ENCODE data around the gene KPNB1.
A peak's percentile ranks its signal among the peaks of the same experiment; 100 is the strongest.

KPNB1 gene

DNA sequence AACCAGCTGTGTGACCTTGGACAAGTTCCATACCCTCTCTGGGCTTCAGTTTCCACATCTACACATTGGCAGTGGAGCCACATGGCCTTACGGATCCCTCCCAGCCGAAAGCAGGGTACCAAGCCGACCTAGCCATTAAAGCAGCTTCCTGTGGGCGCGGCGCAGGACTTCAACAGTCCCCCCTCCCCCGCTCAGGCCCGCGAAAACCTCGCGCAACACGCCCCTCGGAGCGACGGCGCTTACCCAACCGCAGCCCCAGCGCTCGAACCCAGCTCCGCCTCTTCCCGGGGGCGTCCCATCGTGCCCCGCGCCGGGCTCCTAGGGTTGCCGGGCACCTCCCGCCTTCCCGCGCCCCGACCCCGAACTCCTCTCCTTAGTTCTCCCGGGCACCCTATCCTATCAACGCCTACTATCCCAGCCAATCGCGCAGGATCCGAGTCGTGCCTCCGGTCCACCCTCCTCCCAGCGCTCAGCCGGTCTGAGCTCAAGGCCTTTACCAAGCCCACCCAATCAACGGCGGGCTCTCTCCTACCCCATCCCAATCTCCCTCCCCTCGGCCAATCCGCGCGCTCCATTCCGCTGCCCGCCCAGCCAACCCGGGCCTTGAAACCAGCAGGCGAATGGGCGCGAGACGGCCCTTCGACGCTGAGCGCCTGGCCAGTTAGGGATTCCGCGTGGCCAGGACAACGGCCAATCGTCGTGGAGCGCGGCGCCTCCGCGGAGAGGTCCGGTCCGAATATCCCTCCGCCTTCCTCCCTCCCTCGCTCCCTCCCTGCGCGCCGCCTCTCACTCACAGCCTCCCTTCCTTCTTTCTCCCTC lies at the start of gene KPNB1:
KPNB1 (plus strand) TSS at position 767 of the 819 bp plus-strand sequence. CDS start 326 bp downstream, outside the sequence.
- peak; percentile 99 for DNase-seq

- no peak for DNase-seq
These were observed 45.7 kb upstream of the KPNB1 start for GRCh38 chr17:47603830-47604597.

DNA sequence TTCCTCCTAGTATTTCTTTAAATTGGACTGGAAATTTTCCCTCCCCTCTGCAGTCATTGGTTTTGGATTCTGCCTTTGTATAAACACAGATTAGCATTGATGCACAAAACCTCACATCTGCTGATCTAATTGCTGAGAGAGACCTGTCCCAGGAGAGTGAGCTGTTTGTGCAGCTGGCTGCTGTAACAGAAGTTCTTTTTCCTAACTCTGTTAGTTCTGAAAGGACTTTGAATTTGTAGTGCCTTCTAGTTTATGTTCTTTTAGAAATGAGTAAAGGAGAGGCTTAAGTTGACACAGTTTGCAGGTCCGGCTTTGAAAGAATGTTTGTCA lies 45.2 kb upstream of the KPNB1 start:
- DNase-seq = no peak

DNA sequence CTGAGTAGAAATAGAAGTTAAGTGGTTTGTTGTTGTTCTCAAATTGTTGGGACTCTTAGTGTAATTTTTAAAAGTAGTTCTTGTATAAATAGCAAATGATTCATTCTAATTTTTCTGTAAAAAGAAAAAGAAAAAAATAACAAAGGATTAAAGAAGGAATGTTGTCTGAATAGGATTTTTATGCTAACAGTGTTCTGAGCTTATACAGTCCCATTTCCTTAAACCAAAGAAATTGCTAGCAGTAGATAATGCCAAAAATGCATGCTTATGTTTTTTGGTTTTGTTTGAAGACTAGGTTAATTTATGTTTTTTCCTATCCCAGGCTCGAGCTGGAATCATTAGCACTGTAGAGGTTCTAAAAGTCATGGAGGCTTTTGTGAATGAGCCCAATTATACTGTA lies 44.7 kb upstream of the KPNB1 start:
- DNase-seq = no peak

GRCh38 chr17:47607481-47607880 lies 42.2 kb upstream of the KPNB1 start:
- DNase-seq = no peak

DNA sequence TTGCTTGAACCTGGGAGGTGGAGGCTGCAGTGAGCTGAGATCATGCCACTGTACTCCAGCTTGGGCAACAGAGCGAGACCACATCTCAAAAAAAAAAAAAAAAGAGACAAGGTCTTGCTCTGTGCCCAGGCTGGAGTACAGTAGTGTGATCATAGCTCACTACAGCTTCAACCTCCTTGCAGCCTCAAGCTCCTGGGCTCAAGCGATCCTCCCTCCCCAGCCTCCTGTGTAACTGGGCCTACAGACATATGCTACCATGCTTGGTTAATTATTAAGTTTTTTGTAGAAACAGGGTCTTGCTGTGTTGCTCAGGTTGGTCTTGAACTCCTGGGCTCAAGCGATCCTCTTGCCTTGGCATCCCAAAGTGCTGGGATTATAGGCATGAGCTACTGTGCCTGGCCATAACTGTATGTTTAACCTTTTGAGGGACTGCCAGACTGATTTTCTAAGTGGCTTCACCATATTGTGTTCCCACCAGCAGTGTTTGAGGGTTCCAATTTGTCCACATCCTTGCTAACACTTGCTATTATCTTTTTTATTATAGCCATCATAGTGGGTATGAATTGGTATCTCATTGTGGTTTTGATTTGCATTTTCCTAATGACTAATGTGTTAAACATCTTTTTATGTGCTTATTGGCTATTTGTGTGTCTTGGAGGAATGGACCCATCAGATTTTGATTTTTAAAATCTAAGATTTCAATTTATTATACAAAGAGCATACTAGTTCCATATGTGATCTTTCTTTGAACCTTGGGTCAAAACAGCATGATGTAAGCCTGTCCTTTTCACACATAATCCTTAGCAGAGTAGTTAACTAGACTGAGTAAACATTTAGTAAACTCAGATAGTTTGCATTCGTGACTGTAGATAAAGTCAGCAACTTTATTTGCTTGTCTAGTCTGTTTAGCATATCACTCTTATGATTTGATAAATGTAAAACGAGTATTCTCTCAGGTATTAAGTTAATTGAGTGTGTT lies 38.1 kb upstream of the KPNB1 start:
- no peak for DNase-seq

DNA sequence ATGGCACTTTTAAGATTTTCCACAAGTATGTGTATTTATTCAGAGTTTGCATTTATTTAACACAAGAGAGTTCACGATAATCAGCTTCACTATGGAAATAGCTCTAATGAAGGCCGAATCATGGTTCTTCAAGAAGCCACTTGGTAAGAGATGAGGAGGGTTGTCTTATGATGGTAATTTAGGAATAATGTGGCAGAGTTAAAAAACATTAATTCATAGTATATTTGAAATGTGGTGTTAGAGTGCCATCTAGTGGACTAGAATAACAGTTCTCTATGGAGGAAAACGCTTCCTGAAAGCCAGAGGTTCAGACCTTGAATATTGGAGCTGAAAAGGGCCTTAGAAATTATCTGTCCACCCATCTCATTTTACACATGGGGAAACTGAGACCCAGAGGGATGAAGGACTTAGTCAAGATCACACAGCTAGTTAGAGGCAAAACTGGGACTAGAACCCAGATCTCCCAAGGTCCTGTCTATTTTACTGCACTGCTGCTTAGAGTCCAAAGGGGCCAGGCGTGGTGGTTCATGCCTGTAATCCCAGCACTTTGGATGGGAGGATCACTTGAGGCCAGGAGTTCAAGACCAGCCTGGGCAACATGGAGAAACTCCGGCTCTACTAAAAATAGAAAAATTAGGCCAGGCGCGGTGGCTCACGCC lies 33.8 kb upstream of the KPNB1 start:
- no peak for DNase-seq

- no peak for DNase-seq
These were observed 31.3 kb upstream of the KPNB1 start for GRCh38 chr17:47618410-47618809.

- no peak for DNase-seq
These were observed 29.0 kb upstream of the KPNB1 start for GRCh38 chr17:47620503-47621245.

GRCh38 chr17:47621293-47622179 lies 28.2 kb upstream of the KPNB1 start:
- no peak for DNase-seq

DNA sequence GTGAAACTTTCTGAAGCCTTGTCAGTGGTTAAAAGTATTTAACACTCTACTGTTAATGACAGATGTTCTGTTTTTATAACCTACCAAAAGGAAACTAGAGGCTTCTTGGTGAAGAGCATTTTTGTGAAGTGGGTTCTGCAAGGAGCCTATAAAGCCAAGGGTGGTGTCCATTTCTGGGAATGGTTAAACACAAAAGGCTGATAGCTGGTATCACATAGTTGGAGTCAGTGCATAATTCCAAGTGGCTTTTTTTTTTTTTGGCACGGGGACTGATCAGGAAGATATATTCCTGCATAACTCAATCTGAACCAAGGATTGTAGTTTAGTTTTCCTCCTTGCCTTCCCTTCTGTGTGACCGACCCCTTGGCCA lies 27.6 kb upstream of the KPNB1 start:
- DNase-seq = no peak

GRCh38 chr17:47624727-47625068 lies 25.0 kb upstream of the KPNB1 start:
- DNase-seq = no peak

- no peak for DNase-seq
These were observed 21.6 kb upstream of the KPNB1 start for GRCh38 chr17:47628014-47628566.

GRCh38 chr17:47629826-47630225 lies 19.9 kb upstream of the KPNB1 start:
- no peak for DNase-seq

- no peak for DNase-seq
These were observed 19.1 kb upstream of the KPNB1 start for GRCh38 chr17:47630614-47631013.

GRCh38 chr17:47632991-47633390 lies 16.7 kb upstream of the KPNB1 start:
- no peak for DNase-seq

DNA sequence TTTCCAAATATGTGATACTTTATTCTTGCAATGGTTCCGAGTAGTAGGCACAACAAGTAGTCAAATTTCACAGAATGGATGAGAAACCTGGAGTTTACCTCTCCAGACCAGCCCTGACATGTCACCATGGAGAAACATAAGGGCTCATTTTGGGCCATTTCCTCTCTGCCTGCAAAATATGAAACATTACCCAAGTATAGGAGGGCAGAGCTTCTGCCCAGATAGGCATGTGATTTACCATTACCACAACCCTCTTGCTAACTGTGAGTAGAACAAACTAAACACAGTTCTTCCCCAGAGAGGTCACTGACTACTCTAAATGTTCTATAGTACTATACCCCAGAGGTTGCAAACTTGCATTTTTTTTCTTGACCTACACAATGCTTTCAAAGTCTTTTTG lies 15.7 kb upstream of the KPNB1 start:
- DNase-seq = no peak

DNA sequence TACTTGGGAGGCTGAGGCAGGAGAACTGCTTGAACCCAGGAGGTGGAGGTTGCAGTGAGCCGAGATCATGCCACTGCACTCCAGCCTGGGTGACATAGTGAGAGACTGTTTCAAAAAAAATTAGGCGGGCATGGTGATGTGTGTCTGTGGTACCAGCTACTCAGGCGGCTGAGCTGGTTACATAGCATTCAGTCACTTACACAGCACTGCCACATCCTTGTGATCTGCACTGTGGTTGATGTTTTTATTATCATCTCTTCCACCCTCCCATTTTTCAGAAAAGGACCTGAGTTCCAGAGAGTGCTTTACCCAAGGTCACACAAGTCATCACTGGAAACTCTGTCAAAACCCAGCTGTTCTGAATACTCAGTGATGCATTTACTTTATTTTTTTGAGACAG lies 14.8 kb upstream of the KPNB1 start:
- DNase-seq = no peak

- no peak for DNase-seq
These were observed 14.0 kb upstream of the KPNB1 start for GRCh38 chr17:47635734-47636133.

- DNase-seq = no peak
These were observed 13.3 kb upstream of the KPNB1 start for GRCh38 chr17:47636273-47637030.

Measured in NCI-H446 treated with DMSO at 0.1 percent for 48 hours (cell line).